Brain microvascular endothelial cell (primary cell): Measurements from ENCODE around the gene ZNHIT3.
A peak's percentile ranks its signal among the peaks of the same experiment; 100 is the strongest.
"Not testable (repeated sequence)": the region's sequence is repeated elsewhere in the genome, so short reads cannot be mapped to it uniquely, and the experiment has no call there.

Experiments used
- DNase-seq: peaks from one replicate; pipeline ENCODE4 v3.0.0-alpha.2; 2020
- H3K27ac ChIP-seq: fragments of 250-450 bp; sonication (Bioruptor Pico); 2 replicates; pipeline ENCODE4 v1.5.1; 2020; ENCODE audit warnings: mild to moderate bottlenecking, moderate library complexity
- H3K27me3 ChIP-seq: fragments of 250-450 bp; sonication (Bioruptor Pico); replicated peaks from 2 replicates; pipeline ENCODE4 v1.5.1; 2020; ENCODE audit warnings: mild to moderate bottlenecking
- H3K36me3 ChIP-seq: fragments of 250-450 bp; sonication (Bioruptor Pico); replicated peaks from 2 replicates; pipeline ENCODE4 v1.5.1; 2020; ENCODE audit warnings: mild to moderate bottlenecking
- H3K4me3 ChIP-seq: 2 replicates; pipeline ENCODE4 v1.5.1; 2011; ENCODE audit warnings: low read depth, mild to moderate bottlenecking, control low read depth, low read length, moderate library complexity
- CTCF ChIP-seq: IDR thresholded peaks from 2 replicates; pipeline ENCODE4 v1.5.1; 2011; ENCODE audit warnings: low read depth, mild to moderate bottlenecking, moderate library complexity, low read length, control low read depth, inconsistent platforms; ENCODE audit errors: missing control alignments
- in situ Hi-C: cut with HindIII; loops from 2 replicates; pipeline ENCODE4 v1.10.0; 2017; ENCODE audit warnings: low sequenced_read_pairs, low pct_ligation_motif_present

ZNHIT3 gene

GRCh38 chr17:36486204-36487194, at the start of gene ZNHIT3:
TSS of gene ZNHIT3 (plus strand) at chr17:36486681. CDS start at chr17:36486700, 19 bp downstream.
- TF ChIP-seq CTCF: no peak
- in situ Hi-C loops: no loop called here
- H3K27ac ChIP-seq: no peak within 1 kb of the TSS
- DNase-seq: peak; percentile 92
- H3K36me3 ChIP-seq: no peaks in the 10 kb centered on the region
- H3K4me3 ChIP-seq: peak within 1 kb of the TSS; percentile 79
- peaks cover 6% of the 10 kb centered on the region for H3K27me3 ChIP-seq

GRCh38 chr17:36441792-36442191, 44.7 kb upstream of the ZNHIT3 start:
- H3K27me3 ChIP-seq, in situ Hi-C loops, H3K36me3 ChIP-seq, H3K27ac ChIP-seq, DNase-seq, H3K4me3 ChIP-seq: not testable (repeated sequence)

GRCh38 chr17:36443777-36444176, 42.7 kb upstream of the ZNHIT3 start:
- H3K36me3 ChIP-seq: no peaks in the 10 kb centered on the region
- no peak for TF ChIP-seq CTCF
- H3K27me3 ChIP-seq: no peaks in the 10 kb centered on the region
- in situ Hi-C loops: no loop called here
- DNase-seq: no peak
- H3K4me3 ChIP-seq: no peak overlapping the region
- H3K27ac ChIP-seq: no peak overlapping the region

GRCh38 chr17:36449997-36450396, 36.5 kb upstream of the ZNHIT3 start:
- H3K36me3 ChIP-seq, H3K27ac ChIP-seq, DNase-seq, H3K27me3 ChIP-seq, H3K4me3 ChIP-seq, in situ Hi-C loops: not testable (repeated sequence)

GRCh38 chr17:36452888-36453287, 33.6 kb upstream of the ZNHIT3 start:
- H3K27me3 ChIP-seq, DNase-seq, H3K27ac ChIP-seq, H3K36me3 ChIP-seq, H3K4me3 ChIP-seq, in situ Hi-C loops: not testable (repeated sequence)

- DNase-seq, in situ Hi-C loops, H3K27me3 ChIP-seq, H3K4me3 ChIP-seq, H3K27ac ChIP-seq, H3K36me3 ChIP-seq: not testable (repeated sequence)
Observed at GRCh38 chr17:36457701-36458100, 28.8 kb upstream of the ZNHIT3 start.

GRCh38 chr17:36459045-36459444, 27.4 kb upstream of the ZNHIT3 start:
- no peaks in the 10 kb centered on the region for H3K36me3 ChIP-seq
- H3K4me3 ChIP-seq: no peak overlapping the region
- in situ Hi-C loops: no loop called here
- H3K27me3 ChIP-seq: no peaks in the 10 kb centered on the region
- TF ChIP-seq CTCF: no peak
- no peak overlapping the region for H3K27ac ChIP-seq
- DNase-seq: no peak

- in situ Hi-C loops: no loop called here
- Histone ChIP-seq H3K4me3 (no peak overlapping the region), H3K27ac (no peak overlapping the region), H3K27me3 (peaks cover under 1% of the 10 kb centered on the region), H3K36me3 (no peaks in the 10 kb centered on the region)
- no peak for DNase-seq
- TF ChIP-seq CTCF: no peak
Observed at GRCh38 chr17:36459601-36460000, 26.9 kb upstream of the ZNHIT3 start.
